H9 (cell line): Measurements from ENCODE around the gene FXYD1. TPM values are rescaled to one million over a fixed set of nuclear protein-coding genes. Genes with fewer than 3 reads are reported as not detected.

ENCODE experiments used
- DNase-seq: peaks from one replicate; pipeline ENCODE4 v3.0.0-alpha.2; 2017
- H2AFZ ChIP-seq: one replicate; pipeline ENCODE4 v1.6.1; 2013; ENCODE audit warnings: mild to moderate bottlenecking, low read length, control low read depth, moderate library complexity
- H2AK5ac ChIP-seq: 2 replicates; pipeline ENCODE4 v1.6.1; 2013; ENCODE audit warnings: low read length, control low read depth, mixed read lengths; ENCODE audit not compliant: insufficient read length
- H2BK120ac ChIP-seq: one replicate; pipeline ENCODE4 v1.6.1; 2013; ENCODE audit warnings: low read depth, mild to moderate bottlenecking, low read length, control low read depth, inconsistent platforms; ENCODE audit not compliant: poor library complexity, severe bottlenecking
- H2BK12ac ChIP-seq: 2 replicates; pipeline ENCODE4 v1.6.1; 2013; ENCODE audit warnings: low read length, control low read depth, mixed read lengths, low read depth; ENCODE audit not compliant: insufficient read length
- H2BK15ac ChIP-seq: 2 replicates; pipeline ENCODE4 v1.6.1; 2013; ENCODE audit warnings: low read depth, low read length, control low read depth
- H2BK20ac ChIP-seq: one replicate; pipeline ENCODE4 v1.6.1; 2013; ENCODE audit warnings: low read depth, mild to moderate bottlenecking, low read length, control low read depth, inconsistent platforms; ENCODE audit not compliant: poor library complexity, severe bottlenecking
- H2BK5ac ChIP-seq: 2 replicates; pipeline ENCODE4 v1.6.1; 2013; ENCODE audit warnings: low read length, control low read depth, mixed read lengths; ENCODE audit not compliant: insufficient read length
- H3K14ac ChIP-seq: 2 replicates; pipeline ENCODE4 v1.6.1; 2013; ENCODE audit warnings: low read length, control low read depth; ENCODE audit not compliant: insufficient read depth
- H3K18ac ChIP-seq: 2 replicates; pipeline ENCODE4 v1.6.1; 2013; ENCODE audit warnings: low read depth, mild to moderate bottlenecking, mixed read lengths, low read length, control low read depth; ENCODE audit not compliant: insufficient read length
- H3K23ac ChIP-seq: 2 replicates; pipeline ENCODE4 v1.6.1; 2013; ENCODE audit warnings: low read length, control low read depth, mixed read lengths, low read depth; ENCODE audit not compliant: insufficient read length
- H3K23me2 ChIP-seq: 2 replicates; pipeline ENCODE4 v1.6.1; 2013; ENCODE audit warnings: low read depth, mild to moderate bottlenecking, mixed read lengths, low read length, control low read depth; ENCODE audit not compliant: insufficient read length, poor library complexity, severe bottlenecking
- H3K27ac ChIP-seq: 2 replicates; pipeline ENCODE4 v1.5.1; 2013; ENCODE audit warnings: low read length, control low read depth, mixed read lengths, low read depth; ENCODE audit not compliant: insufficient read length
- H3K27me3 ChIP-seq: 2 replicates; pipeline ENCODE4 v1.6.1; 2013; ENCODE audit warnings: low read length, control low read depth, inconsistent platforms; ENCODE audit not compliant: insufficient read depth
- H3K4ac ChIP-seq: 2 replicates; pipeline ENCODE4 v1.6.1; 2013; ENCODE audit warnings: low read depth, mild to moderate bottlenecking, control low read depth, inconsistent platforms, low read length, moderate library complexity
- H3K4me1 ChIP-seq: 2 replicates; pipeline ENCODE4 v1.6.1; 2013; ENCODE audit warnings: low read length, control low read depth, inconsistent platforms; ENCODE audit not compliant: insufficient read depth
- H3K4me2 ChIP-seq: 2 replicates; pipeline ENCODE4 v1.6.1; 2013; ENCODE audit warnings: low read length, control low read depth, mixed read lengths; ENCODE audit not compliant: insufficient read length, insufficient read depth
- H3K56ac ChIP-seq: 2 replicates; pipeline ENCODE4 v1.6.1; 2013; ENCODE audit warnings: low read depth, mild to moderate bottlenecking, mixed read lengths, low read length, control low read depth; ENCODE audit not compliant: insufficient read length
- H3K79me1 ChIP-seq: 2 replicates; pipeline ENCODE4 v1.6.1; 2013; ENCODE audit warnings: low read depth, mild to moderate bottlenecking, moderate library complexity, low read length, control low read depth, inconsistent platforms; ENCODE audit not compliant: insufficient read depth, poor library complexity, severe bottlenecking
- H3K79me2 ChIP-seq: 2 replicates; pipeline ENCODE4 v1.6.1; 2013; ENCODE audit warnings: low read length, control low read depth, inconsistent platforms; ENCODE audit not compliant: insufficient read depth
- H3K9ac ChIP-seq: 2 replicates; pipeline ENCODE4 v1.6.1; 2013; ENCODE audit warnings: low read length, control low read depth, mixed read lengths; ENCODE audit not compliant: insufficient read length; ENCODE audit errors: extremely low read depth
- H3K9me3 ChIP-seq: one replicate; pipeline ENCODE4 v1.6.1; 2013; ENCODE audit warnings: low read depth, low read length, inconsistent platforms; ENCODE audit not compliant: control insufficient read depth
- H3T11ph ChIP-seq: one replicate; pipeline ENCODE4 v1.6.1; 2013; ENCODE audit warnings: mild to moderate bottlenecking, low read length, control low read depth, inconsistent platforms
- H4K20me1 ChIP-seq: one replicate; pipeline ENCODE4 v1.6.1; 2013; ENCODE audit not compliant: control insufficient read depth, insufficient read length, insufficient read depth
- H4K5ac ChIP-seq: 2 replicates; pipeline ENCODE4 v1.6.1; 2013; ENCODE audit warnings: low read depth, mild to moderate bottlenecking, mixed read lengths, low read length, control low read depth; ENCODE audit not compliant: insufficient read length
- H4K8ac ChIP-seq: replicated peaks from 2 replicates; pipeline ENCODE4 v1.6.1; 2013; ENCODE audit warnings: low read length, control low read depth, mixed read lengths, low read depth; ENCODE audit not compliant: insufficient read length
- H4K91ac ChIP-seq: 2 replicates; pipeline ENCODE4 v1.6.1; 2013; ENCODE audit warnings: low read depth, mild to moderate bottlenecking, moderate library complexity, mixed read lengths, low read length, control low read depth; ENCODE audit not compliant: insufficient read length
- H3K27ac Mint-ChIP-seq, 3 experiments: 2 replicates in 2 of 3; 3 replicates in 1 of 3; pipeline ENCODE4 v1.8.0; 2020 to 2021; ENCODE audit warnings: mixed read lengths in 3 of 3, mild to moderate bottlenecking in 1 of 3, moderate library complexity in 1 of 3
- H3K27me3 Mint-ChIP-seq: 2 replicates; pipeline ENCODE4 v1.8.0; 2021; ENCODE audit warnings: low read depth, mild to moderate bottlenecking, moderate library complexity, mixed read lengths
- H3K36me3 Mint-ChIP-seq, 3 experiments: 2 replicates in 2 of 3; 3 replicates in 1 of 3; pipeline ENCODE4 v1.8.0; 2020 to 2021; ENCODE audit warnings: low read depth in 3 of 3, mixed read lengths in 3 of 3; ENCODE audit not compliant: insufficient read depth in 1 of 3
- H3K4me1 Mint-ChIP-seq, 2 experiments: 2 replicates each; pipeline ENCODE4 v1.8.0; 2020; ENCODE audit warnings: mixed read lengths in 2 of 2
- H3K4me3 Mint-ChIP-seq, 2 experiments: 2 replicates in 1 of 2; 3 replicates in 1 of 2; pipeline ENCODE4 v1.8.0; 2020 to 2021; ENCODE audit warnings: mild to moderate bottlenecking in 2 of 2, mixed read lengths in 2 of 2, moderate library complexity in 1 of 2
- H3K9me3 Mint-ChIP-seq, 2 experiments: 2 replicates in 1 of 2; 3 replicates in 1 of 2; pipeline ENCODE4 v1.8.0; 2020; ENCODE audit warnings: mild to moderate bottlenecking in 2 of 2, mixed read lengths in 2 of 2, moderate library complexity in 1 of 2
- CTCF ChIP-seq: fragments of 200-600 bp; sonication (generic); conservative IDR thresholded peaks from 3 replicates; pipeline ENCODE4 v1.8.0; 2021; ENCODE audit warnings: antibody characterized with exemption, mild to moderate bottlenecking
- WGBS: extraction: QIAGEN DNeasy Blood & Tissue Kit; methylation state at CpG from one replicate; pipeline ENCODE4 v1.1.7; 2013; ENCODE audit warnings: missing lambda C conversion rate, low lambda C conversion rate, mixed read lengths; ENCODE audit not compliant: insufficient read length; ENCODE audit errors: extremely low coverage; 5-methylcytosine and 5-hydroxymethylcytosine counted together
- total RNA-seq: library from RNA; stranded (reverse); gene quantifications from 2 replicates; pipeline ENCODE4 v1.2.1, GENCODE V29; 2021

Gene FXYD1
- total RNA-seq, 1 experiment from 2014 or later: 7.7 TPM

- Histone ChIP-seq H3K27me3 (no peaks in the 10 kb centered on the region), H3T11ph (no peak overlapping the region), H2BK5ac (no peak overlapping the region), H3K18ac (no peak overlapping the region), H2BK15ac (no peak overlapping the region), H3K79me1 (no peaks in the 10 kb centered on the region), H4K20me1 (peaks cover 3% of the 10 kb centered on the region), H4K5ac (no peak overlapping the region), H2AK5ac (no peak overlapping the region), H3K14ac (no peak overlapping the region), H3K56ac (no peak overlapping the region), H3K23me2 (no peaks in the 10 kb centered on the region), H3K27ac (no peak overlapping the region), H3K79me2 (no peaks in the 10 kb centered on the region), H3K4ac (no peak overlapping the region), H2BK20ac (no peak overlapping the region), H4K8ac (no peak overlapping the region), H2AFZ (no peak overlapping the region), H2BK12ac (no peak overlapping the region), H3K4me1 (no peaks in the 10 kb centered on the region), H3K23ac (no peak overlapping the region), H3K9ac (no peak overlapping the region), H4K91ac (no peak overlapping the region), H2BK120ac (no peak overlapping the region), H3K4me2 (no peak overlapping the region), H3K9me3 (peaks cover 7% of the 10 kb centered on the region)
- no peaks in the 10 kb centered on the region for H3K27me3 Mint-ChIP-seq
- H3K27ac Mint-ChIP-seq: peak overlapping the region in 1 of 3 experiments; percentile 52; a peak in 1 of 7 replicates
- peaks cover 54 to 65% (median 63%) of the 10 kb centered on the region in 3 experiments for H3K36me3 Mint-ChIP-seq
- WGBS: no CpG with 5 or more reads among the region's 18 CpGs
- no peak overlapping the region for H3K4me3 Mint-ChIP-seq
- no peak for TF ChIP-seq CTCF
- peaks cover 12 to 19% of the 10 kb centered on the region in 2 experiments for H3K9me3 Mint-ChIP-seq
- DNase-seq: peak; percentile 18
- H3K4me1 Mint-ChIP-seq: no peaks in the 10 kb centered on the region
Measured at GRCh38 chr19:35169221-35169995, 30.8 kb downstream of the FXYD1 start.
